HepG2 (cell line): ENCODE data around the gene PIANP. TPM values are rescaled to one million over a fixed set of nuclear protein-coding genes. Genes with fewer than 3 reads are reported as not detected.

Source experiments
- BRCA1 ChIP-seq: sonication (generic); formaldehyde crosslinking; IDR thresholded peaks from 2 replicates; pipeline ENCODE4 v1.4.0; 2020; ENCODE audit warnings: missing genetic modification reagents
- CERS6 ChIP-seq: sonication (generic); formaldehyde crosslinking; IDR thresholded peaks from 2 replicates; pipeline ENCODE4 v1.5.0; 2020; ENCODE audit warnings: missing genetic modification reagents
- CREB3 ChIP-seq: sonication (generic); formaldehyde crosslinking; IDR thresholded peaks from 2 replicates; pipeline ENCODE4 v1.5.0; 2020; ENCODE audit warnings: missing genetic modification reagents
- DMTF1 ChIP-seq: sonication (generic); formaldehyde crosslinking; IDR thresholded peaks from 2 replicates; pipeline ENCODE4 v1.4.0; 2020; ENCODE audit warnings: mild to moderate bottlenecking, missing genetic modification reagents
- E2F1 ChIP-seq: sonication (generic); formaldehyde crosslinking; IDR thresholded peaks from 2 replicates; pipeline ENCODE4 v1.5.0; 2020; ENCODE audit warnings: missing genetic modification reagents
- FOXK1 ChIP-seq: sonication (generic); formaldehyde crosslinking; IDR thresholded peaks from 2 replicates; pipeline ENCODE4 v1.4.0; 2020; ENCODE audit warnings: low read depth, missing genetic modification reagents, borderline replicate concordance
- MXD4 ChIP-seq: IDR thresholded peaks from 2 replicates; pipeline ENCODE4 v1.6.1; 2016; ENCODE audit warnings: mild to moderate bottlenecking, missing biosample characterization, missing genetic modification reagents
- PBX2 ChIP-seq: IDR thresholded peaks from 2 replicates; pipeline ENCODE4 v1.6.1; 2016; ENCODE audit warnings: control low read depth
- POLR2G ChIP-seq: fragments of 200-400 bp; formaldehyde crosslinking; IDR thresholded peaks from 2 replicates; pipeline ENCODE4 v1.6.1; 2018; ENCODE audit warnings: mild to moderate bottlenecking, low read depth, low read length, moderate library complexity
- TEAD2 ChIP-seq: sonication (generic); formaldehyde crosslinking; IDR thresholded peaks from 2 replicates; pipeline ENCODE4 v1.9.0; 2021; ENCODE audit warnings: missing genetic modification reagents
- ZEB1 ChIP-seq: IDR thresholded peaks from 2 replicates; pipeline ENCODE4 v1.6.1; 2012; ENCODE audit warnings: mild to moderate bottlenecking, low read depth, inconsistent platforms; ENCODE audit not compliant: insufficient replicate concordance
- ZFP41 ChIP-seq: sonication (generic); formaldehyde crosslinking; IDR thresholded peaks from 2 replicates; pipeline ENCODE4 v1.4.0; 2020; ENCODE audit warnings: mild to moderate bottlenecking, missing genetic modification reagents, borderline replicate concordance
- ZFP90 ChIP-seq: sonication (generic); formaldehyde crosslinking; IDR thresholded peaks from 2 replicates; pipeline ENCODE4 v1.8.0; 2022; ENCODE audit warnings: missing genetic modification reagents, mild to moderate bottlenecking, inconsistent platforms, borderline replicate concordance
- ZNF510 ChIP-seq: sonication (generic); formaldehyde crosslinking; IDR thresholded peaks from 2 replicates; pipeline ENCODE4 v1.4.0; 2020; ENCODE audit warnings: low read depth, mild to moderate bottlenecking, missing genetic modification reagents
- ZNF713 ChIP-seq: sonication (generic); formaldehyde crosslinking; IDR thresholded peaks from 2 replicates; pipeline ENCODE4 v1.4.0; 2020; ENCODE audit warnings: mild to moderate bottlenecking, missing genetic modification reagents
- ZNF740 ChIP-seq: sonication (generic); formaldehyde crosslinking; IDR thresholded peaks from 2 replicates; pipeline ENCODE4 v1.4.0; 2020; ENCODE audit warnings: missing genetic modification reagents
- ZNF891 ChIP-seq: sonication (generic); formaldehyde crosslinking; IDR thresholded peaks from 2 replicates; pipeline ENCODE4 v1.5.0; 2020; ENCODE audit warnings: mild to moderate bottlenecking, missing genetic modification reagents
- ZSCAN31 ChIP-seq: sonication (generic); formaldehyde crosslinking; IDR thresholded peaks from 2 replicates; pipeline ENCODE4 v1.5.0; 2020; ENCODE audit warnings: low read depth, mild to moderate bottlenecking, missing genetic modification reagents
- ZXDC ChIP-seq: sonication (generic); formaldehyde crosslinking; IDR thresholded peaks from 2 replicates; pipeline ENCODE4 v1.5.0; 2020; ENCODE audit warnings: mild to moderate bottlenecking, missing genetic modification reagents
- polyA plus RNA-seq, 8 experiments: library from polyadenylated mRNA; depleted of rRNA in 3 of 8; stranded (reverse) in 7 of 8; unstranded in 1 of 8; fragments of >200 nt; fragmentation: Illumina TruSeq in 4 of 8; extraction: Trizol in 4 of 8; gene quantifications; 2 replicates each; pipeline versions ENCODE4 v1.2.1 to v1.2.3, GENCODE V29; 2011 to 2016; ENCODE audit warnings: low read depth in 4 of 8, missing spikeins in 1 of 8, mixed read lengths in 1 of 8; ENCODE audit not compliant: insufficient read depth in 1 of 8
- total RNA-seq, 5 experiments: library from RNA; depleted of rRNA; stranded (reverse); fragments of >200 nt; fragmentation: Illumina TruSeq; extraction: Trizol; gene quantifications; 2 replicates each; pipeline ENCODE4 v1.2.3, GENCODE V29; 2016; ENCODE audit warnings: low read depth in 1 of 5

The PIANP gene
- total and polyA plus RNA-seq, 2 of the 13 experiments (the other 11 are each of a cell fraction or from before 2014, with no cell fraction given): not detected

GRCh38 chr12:6724409-6724797 is 23.8 kb upstream of the PIANP start (continued):
- TF ChIP-seq ZNF740 (0 out of 2 replicates have a peak, but pooled peaks have one; percentile 1), PBX2 (CRISPR knock-in tag) (no peak), FOXK1 (no peak), MXD4 (CRISPR knock-in tag) (no peak), ZXDC (CRISPR knock-in tag) (no peak), DMTF1 (CRISPR knock-in tag) (no peak), CREB3 (no peak), ZNF891 (CRISPR knock-in tag) (peak; percentile 66), ZNF713 (CRISPR knock-in tag) (no peak), ZSCAN31 (CRISPR knock-in tag) (no peak), BRCA1 (CRISPR knock-in tag) (peak; percentile 21; the same call in 1 of the 2 replicates), ZFP41 (CRISPR knock-in tag) (no peak), CERS6 (CRISPR knock-in tag) (no peak), TEAD2 (CRISPR knock-in tag) (no peak), ZFP90 (CRISPR knock-in tag) (no peak), ZNF510 (CRISPR knock-in tag) (0 out of 2 replicates have a peak, but pooled peaks have one; percentile 3), ZEB1 (no peak), POLR2G (no peak), E2F1 (no peak)
